Measurements from ENCODE around the gene C12orf75.

The C12orf75 gene

DNA sequence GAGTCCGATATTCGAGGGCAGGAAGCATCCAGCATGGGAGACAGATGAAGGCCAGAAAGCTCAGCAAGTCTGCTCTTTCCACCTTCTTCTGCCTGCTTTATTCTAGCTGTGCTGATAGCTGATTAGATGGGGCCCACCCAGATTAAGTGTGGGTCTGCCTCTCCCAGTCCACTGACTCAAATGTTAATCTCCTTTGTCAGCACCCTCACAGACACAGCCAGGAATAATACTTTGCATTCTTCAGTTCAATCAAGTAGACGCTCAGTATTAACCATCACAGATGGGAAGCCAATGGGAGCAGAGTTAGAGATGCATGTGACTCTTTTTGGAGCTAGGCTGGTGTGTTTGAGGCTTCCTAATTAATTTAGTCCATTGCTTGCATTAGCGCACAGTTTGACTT lies 17.0 kb downstream of the C12orf75 start:
- CTCF ChIA-PET, result interaction anchor here (0.5 kb wide), 1 partner anchor 31 kb away, joined by 4 read pairs; no protein-coding TSS in a partner anchor
- DNase-seq (ENCODE audit: extremely low spot score), result no peak
- POLR2A ChIA-PET, result no interaction called here
- TF ChIP-seq TARDBP (IDR thresholded peaks at IDR 0.05) (no peak), FOXK2 (IDR thresholded peaks at IDR 0.05) (no peak), SUZ12 (IDR thresholded peaks at IDR 0.05) (no peak), ELF4 (IDR thresholded peaks at IDR 0.05) (no peak), FOXA1 (IDR thresholded peaks at IDR 0.05) (no peak), ARNT (IDR thresholded peaks at IDR 0.05) (no peak), HDGF (IDR thresholded peaks at IDR 0.05; ENCODE audit: borderline replicate concordance) (no peak), ZNF384 (IDR thresholded peaks at IDR 0.05) (no peak), NFRKB (IDR thresholded peaks at IDR 0.05) (no peak), SP1 (IDR thresholded peaks at IDR 0.05) (no peak), L3MBTL2 (conservative IDR thresholded peaks at IDR 0.05) (no peak), LEF1 (IDR thresholded peaks at IDR 0.05; ENCODE audit: borderline replicate concordance) (no peak), CTBP1 (IDR thresholded peaks at IDR 0.05; ENCODE audit: borderline replicate concordance) (no peak), PKNOX1 (IDR thresholded peaks at IDR 0.05) (no peak), BHLHE40 (IDR thresholded peaks at IDR 0.05; ENCODE audit: borderline replicate concordance) (no peak), FOXM1 (IDR thresholded peaks at IDR 0.05; ENCODE audit: borderline replicate concordance) (no peak)

GRCh38 chr12:105348142-105348541 lies 17.7 kb downstream of the C12orf75 start:
- no peak for TF ChIP-seq ARNT (IDR thresholded peaks at IDR 0.05)
- no peak for TF ChIP-seq FOXA1 (IDR thresholded peaks at IDR 0.05)
- TF ChIP-seq HDGF (IDR thresholded peaks at IDR 0.05; ENCODE audit: borderline replicate concordance), result no peak
- TF ChIP-seq TARDBP (IDR thresholded peaks at IDR 0.05), result no peak
- no peak for TF ChIP-seq SUZ12 (IDR thresholded peaks at IDR 0.05)
- no peak for TF ChIP-seq ELF4 (IDR thresholded peaks at IDR 0.05)
- TF ChIP-seq SP1 (IDR thresholded peaks at IDR 0.05), result no peak
- no peak for TF ChIP-seq BHLHE40 (IDR thresholded peaks at IDR 0.05; ENCODE audit: borderline replicate concordance)
- no peak for TF ChIP-seq LEF1 (IDR thresholded peaks at IDR 0.05; ENCODE audit: borderline replicate concordance)
- no peak for TF ChIP-seq L3MBTL2 (conservative IDR thresholded peaks at IDR 0.05)
- TF ChIP-seq PKNOX1 (IDR thresholded peaks at IDR 0.05), result no peak
- TF ChIP-seq FOXK2 (IDR thresholded peaks at IDR 0.05), result no peak
- no peak for TF ChIP-seq CTBP1 (IDR thresholded peaks at IDR 0.05; ENCODE audit: borderline replicate concordance)
- no peak for TF ChIP-seq NFRKB (IDR thresholded peaks at IDR 0.05)
- ChIA-PET POLR2A (interaction anchor here (0.6 kb wide), 1 partner anchor 112 kb away, joined by 3 read pairs; the partner anchor contains the start of gene APPL2), CTCF (interaction anchor here (0.5 kb wide), 1 partner anchor 30 kb away, joined by 4 read pairs; no protein-coding TSS in a partner anchor)
- no peak for DNase-seq (ENCODE audit: extremely low spot score)

- TF ChIP-seq SUZ12 (IDR thresholded peaks at IDR 0.05), result no peak
- TF ChIP-seq BHLHE40 (IDR thresholded peaks at IDR 0.05; ENCODE audit: borderline replicate concordance), result no peak
- no peak for TF ChIP-seq FOXM1 (IDR thresholded peaks at IDR 0.05; ENCODE audit: borderline replicate concordance)
- no peak for TF ChIP-seq SP1 (IDR thresholded peaks at IDR 0.05)
- TF ChIP-seq FOXK2 (IDR thresholded peaks at IDR 0.05), result no peak
- no peak for TF ChIP-seq CTBP1 (IDR thresholded peaks at IDR 0.05; ENCODE audit: borderline replicate concordance)
- ChIA-PET CTCF (no interaction called here), POLR2A (interaction anchor here (0.6 kb wide), 1 partner anchor 112 kb away, joined by 3 read pairs; the partner anchor contains the start of gene APPL2)
- no peak for DNase-seq (ENCODE audit: extremely low spot score)
These were observed 18.1 kb downstream of the C12orf75 start for GRCh38 chr12:105348561-105348960.

- TF ChIP-seq TARDBP (IDR thresholded peaks at IDR 0.05), result no peak
- TF ChIP-seq HDGF (IDR thresholded peaks at IDR 0.05; ENCODE audit: borderline replicate concordance), result no peak
- TF ChIP-seq ELF4 (IDR thresholded peaks at IDR 0.05), result no peak
- TF ChIP-seq PKNOX1 (IDR thresholded peaks at IDR 0.05), result no peak
- ChIA-PET POLR2A (no interaction called here), CTCF (no interaction called here)
- DNase-seq (ENCODE audit: extremely low spot score), result no peak
These were observed 18.6 kb downstream of the C12orf75 start for GRCh38 chr12:105349138-105349537.

DNA sequence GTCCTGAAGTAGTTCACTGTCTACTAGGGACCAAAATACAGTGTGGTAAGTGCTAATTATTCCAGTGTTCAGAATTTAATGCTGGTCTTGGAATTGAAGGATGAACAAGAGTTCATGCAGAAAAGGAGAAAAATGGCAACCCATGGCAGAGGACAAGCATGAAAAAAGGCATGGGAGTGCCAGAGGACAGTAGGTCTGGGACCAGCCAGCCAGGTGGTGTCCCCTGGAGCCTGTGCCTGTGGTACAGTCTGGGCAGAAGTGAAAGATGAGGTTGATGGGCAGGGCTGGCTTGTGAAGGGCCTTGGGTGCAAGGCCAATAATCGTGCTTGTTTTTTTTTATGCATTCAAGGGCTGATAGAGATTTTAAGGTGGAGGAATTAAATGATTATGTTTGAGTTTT lies 21.0 kb downstream of the C12orf75 start:
- CTCF ChIA-PET, result no interaction called here
- POLR2A ChIA-PET, result no interaction called here
- no peak for TF ChIP-seq FOXM1 (IDR thresholded peaks at IDR 0.05; ENCODE audit: borderline replicate concordance)
- no peak for TF ChIP-seq FOXK2 (IDR thresholded peaks at IDR 0.05)
- TF ChIP-seq L3MBTL2 (conservative IDR thresholded peaks at IDR 0.05), result no peak
- TF ChIP-seq ZNF384 (IDR thresholded peaks at IDR 0.05), result no peak
- no peak for TF ChIP-seq FOXA1 (IDR thresholded peaks at IDR 0.05)
- no peak for TF ChIP-seq HDGF (IDR thresholded peaks at IDR 0.05; ENCODE audit: borderline replicate concordance)
- no peak for TF ChIP-seq PKNOX1 (IDR thresholded peaks at IDR 0.05)
- no peak for TF ChIP-seq CTBP1 (IDR thresholded peaks at IDR 0.05; ENCODE audit: borderline replicate concordance)
- no peak for TF ChIP-seq NFRKB (IDR thresholded peaks at IDR 0.05)
- TF ChIP-seq TARDBP (IDR thresholded peaks at IDR 0.05), result no peak
- no peak for DNase-seq (ENCODE audit: extremely low spot score)

GRCh38 chr12:105352052-105352451 lies 21.6 kb downstream of the C12orf75 start:
- TF ChIP-seq ARNT (IDR thresholded peaks at IDR 0.05) (no peak), TARDBP (IDR thresholded peaks at IDR 0.05) (no peak), L3MBTL2 (conservative IDR thresholded peaks at IDR 0.05) (no peak), CTBP1 (IDR thresholded peaks at IDR 0.05; ENCODE audit: borderline replicate concordance) (no peak), FOXK2 (IDR thresholded peaks at IDR 0.05) (no peak), ELF4 (IDR thresholded peaks at IDR 0.05) (no peak), HDGF (IDR thresholded peaks at IDR 0.05; ENCODE audit: borderline replicate concordance) (no peak), BHLHE40 (IDR thresholded peaks at IDR 0.05; ENCODE audit: borderline replicate concordance) (no peak), LEF1 (IDR thresholded peaks at IDR 0.05; ENCODE audit: borderline replicate concordance) (no peak), SUZ12 (IDR thresholded peaks at IDR 0.05) (no peak), FOXM1 (IDR thresholded peaks at IDR 0.05; ENCODE audit: borderline replicate concordance) (no peak), SP1 (IDR thresholded peaks at IDR 0.05) (no peak), PKNOX1 (IDR thresholded peaks at IDR 0.05) (no peak), NFRKB (IDR thresholded peaks at IDR 0.05) (no peak), FOXA1 (IDR thresholded peaks at IDR 0.05) (no peak)
- ChIA-PET CTCF (no interaction called here), POLR2A (no interaction called here)
- DNase-seq (ENCODE audit: extremely low spot score), result no peak

All from HEK293T (cell line).